Dendritic cell treated with granulocyte-macrophage colony-stimulating factor and Interleukin-4, amounts not matched to agents 40 ng/mL and 50 ng/mL, for 4 days (primary cell): ENCODE results near the gene CTTN.
"Not testable (repeated sequence)": the region's sequence is repeated elsewhere in the genome, so short reads cannot be mapped to it uniquely, and the experiment has no call there.

Experiments
- H3K27ac Mint-ChIP-seq: one replicate; pipeline ENCODE4 v1.8.0; 2022; ENCODE audit warnings: mild to moderate bottlenecking, mixed read lengths
- H3K27me3 Mint-ChIP-seq: one replicate; pipeline ENCODE4 v1.8.0; 2022; ENCODE audit warnings: mild to moderate bottlenecking, mixed read lengths
- H3K36me3 Mint-ChIP-seq: one replicate; pipeline ENCODE4 v1.8.0; 2022; ENCODE audit warnings: low read depth, mixed read lengths
- H3K4me1 Mint-ChIP-seq: one replicate; pipeline ENCODE4 v1.8.0; 2022; ENCODE audit warnings: low read depth, mixed read lengths
- H3K4me3 Mint-ChIP-seq: one replicate; pipeline ENCODE4 v1.8.0; 2022; ENCODE audit warnings: mild to moderate bottlenecking, moderate library complexity, mixed read lengths
- H3K9me3 Mint-ChIP-seq: one replicate; pipeline ENCODE4 v1.8.0; 2022; ENCODE audit warnings: mixed read lengths
- intact Hi-C: fragments of 100-400 bp; cut with micrococcal nuclease; formaldehyde crosslinking; loops from one replicate; pipeline ENCODE4 v1.15.0; 2022

The CTTN gene

GRCh38 chr11:70408326-70408725 is 10.0 kb downstream of the CTTN start:
- H3K36me3 Mint-ChIP-seq, H3K9me3 Mint-ChIP-seq, H3K4me1 Mint-ChIP-seq, intact Hi-C loops, H3K4me3 Mint-ChIP-seq, H3K27ac Mint-ChIP-seq: not testable (repeated sequence)
- peaks cover 92% of the 10 kb centered on the region for H3K27me3 Mint-ChIP-seq

GRCh38 chr11:70409437-70409836 is 11.1 kb downstream of the CTTN start:
- Mint-ChIP-seq H3K27ac (no peak overlapping the region), H3K36me3 (no peaks in the 10 kb centered on the region), H3K4me3 (no peak overlapping the region), H3K4me1 (no peaks in the 10 kb centered on the region), H3K27me3 (peaks cover 95% of the 10 kb centered on the region), H3K9me3 (no peaks in the 10 kb centered on the region)
- intact Hi-C loops = no loop called here

- intact Hi-C loops = no loop called here
- H3K4me1 Mint-ChIP-seq = no peaks in the 10 kb centered on the region
- no peaks in the 10 kb centered on the region for H3K36me3 Mint-ChIP-seq
- no peaks in the 10 kb centered on the region for H3K9me3 Mint-ChIP-seq
- no peak overlapping the region for H3K4me3 Mint-ChIP-seq
- H3K27ac Mint-ChIP-seq = no peak overlapping the region
- peaks cover 95% of the 10 kb centered on the region for H3K27me3 Mint-ChIP-seq
Measured at GRCh38 chr11:70409871-70410270, 11.5 kb downstream of the CTTN start.

DNA sequence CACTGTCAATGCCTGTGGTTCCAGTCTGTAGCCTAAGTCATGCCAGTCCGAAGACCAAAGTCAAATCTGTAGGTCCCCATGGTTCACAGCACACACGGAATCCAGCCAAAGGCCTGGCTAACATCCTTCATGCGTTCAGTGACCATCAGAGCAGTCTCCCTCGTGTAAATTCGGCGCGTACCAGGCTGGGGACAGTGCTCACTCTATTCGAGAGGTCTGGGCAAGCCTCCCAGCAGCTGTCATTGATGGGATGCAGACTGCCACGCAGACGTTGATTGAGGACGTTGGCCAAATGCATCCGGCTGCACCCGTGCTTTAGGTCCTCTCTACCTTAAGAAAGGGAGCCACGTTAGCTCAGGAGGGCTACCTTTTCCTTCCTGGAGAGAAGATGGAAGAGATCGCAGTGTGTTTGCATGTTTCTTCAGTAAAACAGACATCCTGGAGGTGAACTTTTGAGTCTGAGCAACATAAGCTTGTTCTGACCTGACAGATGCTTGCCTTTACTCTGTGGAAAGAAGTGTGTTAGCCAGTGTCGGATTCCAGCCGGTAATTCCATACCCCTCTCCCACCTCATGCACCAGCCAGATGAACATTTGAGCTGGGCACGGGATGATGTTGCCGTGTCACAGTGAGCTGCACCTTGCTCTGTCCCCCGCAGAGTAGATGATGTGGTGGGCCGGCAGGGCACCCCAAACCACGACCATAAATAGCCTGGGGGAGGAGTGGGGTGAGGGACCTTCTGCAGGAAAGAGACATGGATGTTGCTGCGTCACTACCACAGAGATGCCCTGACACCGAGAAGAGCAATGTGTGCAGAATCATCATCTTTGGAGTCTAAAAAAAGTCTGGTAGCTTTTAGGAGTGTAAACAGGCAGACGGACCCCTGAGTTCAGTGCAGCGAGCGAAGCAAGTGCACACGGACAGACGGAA is 12.2 kb downstream of the CTTN start:
- H3K27me3 Mint-ChIP-seq = peaks cover 95% of the 10 kb centered on the region
- intact Hi-C loops = no loop called here

DNA sequence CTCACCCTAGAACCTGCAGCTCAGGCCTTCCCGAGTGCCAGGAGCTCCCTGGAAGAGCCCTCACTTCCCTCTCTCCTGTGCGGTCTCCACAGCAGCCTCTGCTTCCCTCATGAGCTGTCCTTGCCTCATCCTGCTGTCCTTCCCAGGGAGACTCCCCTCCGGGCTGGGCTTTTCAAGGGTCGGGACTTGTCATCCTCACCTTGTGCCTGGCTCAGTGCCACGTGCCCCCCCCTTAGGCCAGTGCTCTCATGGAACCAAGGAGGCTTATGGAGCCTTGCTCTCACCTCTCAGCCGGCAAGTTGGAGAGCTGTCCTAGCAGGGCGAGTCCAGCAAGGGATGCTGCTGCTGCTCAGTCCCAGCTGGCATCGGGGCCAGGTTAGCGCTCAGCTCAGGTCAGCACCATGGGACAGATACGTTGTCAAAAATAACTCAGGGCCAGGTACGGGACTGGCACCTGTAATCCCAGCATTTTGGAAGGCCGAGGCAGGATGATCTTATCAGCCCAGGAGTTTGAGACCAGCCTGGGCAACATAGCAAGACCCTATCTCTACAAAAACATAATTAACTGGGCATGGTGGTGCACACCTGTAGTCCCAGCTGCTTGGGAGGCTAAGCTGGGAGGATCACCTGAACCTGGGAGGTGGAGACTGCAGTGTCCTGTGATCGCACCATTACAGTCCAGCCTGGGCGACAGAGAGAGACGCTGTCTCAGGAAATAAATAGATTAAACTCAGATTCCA is 13.6 kb downstream of the CTTN start:
- Mint-ChIP-seq H3K9me3 (no peaks in the 10 kb centered on the region), H3K27me3 (peaks cover 99% of the 10 kb centered on the region)

More for the DNA sequence above, 12.2 kb downstream of the CTTN start:
- Mint-ChIP-seq H3K4me3 (no peak overlapping the region), H3K4me1 (peaks cover 4% of the 10 kb centered on the region), H3K36me3 (no peaks in the 10 kb centered on the region), H3K27ac (no peak overlapping the region), H3K9me3 (no peaks in the 10 kb centered on the region)

DNA sequence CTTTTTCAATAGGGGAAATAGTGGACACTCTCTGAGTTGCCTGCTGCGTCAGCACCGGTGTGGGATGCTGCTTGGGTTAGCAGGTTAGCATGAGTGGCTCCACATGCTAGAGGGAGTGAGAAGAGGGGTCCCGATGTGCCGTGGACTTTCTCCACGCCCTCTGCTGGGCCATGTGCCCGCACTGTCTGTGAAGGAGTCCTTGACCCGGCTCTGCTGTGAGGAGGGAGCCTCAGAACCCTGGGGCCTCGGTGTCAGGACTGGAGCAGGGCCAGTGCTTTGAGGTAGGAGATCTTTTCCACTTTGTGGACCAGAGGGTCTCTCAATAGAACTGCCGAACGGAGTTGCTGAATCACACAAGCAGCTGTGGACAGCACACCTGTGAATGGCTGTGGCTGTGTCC is 14.8 kb downstream of the CTTN start:
- no peak overlapping the region for H3K4me3 Mint-ChIP-seq
- peaks cover 14% of the 10 kb centered on the region for H3K4me1 Mint-ChIP-seq
- H3K27me3 Mint-ChIP-seq = peaks cover 98% of the 10 kb centered on the region
- H3K36me3 Mint-ChIP-seq = no peaks in the 10 kb centered on the region
- intact Hi-C loops = no loop called here
- no peaks in the 10 kb centered on the region for H3K9me3 Mint-ChIP-seq
- no peak overlapping the region for H3K27ac Mint-ChIP-seq

More for the DNA sequence above, 13.6 kb downstream of the CTTN start:
- no peak overlapping the region for H3K27ac Mint-ChIP-seq
- no peaks in the 10 kb centered on the region for H3K36me3 Mint-ChIP-seq
- H3K4me3 Mint-ChIP-seq = no peak overlapping the region
- intact Hi-C loops = no loop called here
- H3K4me1 Mint-ChIP-seq = peaks cover 14% of the 10 kb centered on the region

- intact Hi-C loops = no loop called here
- H3K36me3 Mint-ChIP-seq = no peaks in the 10 kb centered on the region
- H3K27ac Mint-ChIP-seq = no peak overlapping the region
- H3K9me3 Mint-ChIP-seq = no peaks in the 10 kb centered on the region
- H3K4me1 Mint-ChIP-seq = peaks cover 14% of the 10 kb centered on the region
- H3K4me3 Mint-ChIP-seq = no peak overlapping the region
- H3K27me3 Mint-ChIP-seq = peaks cover 96% of the 10 kb centered on the region
Measured at GRCh38 chr11:70414341-70415100, 16.2 kb downstream of the CTTN start.

DNA sequence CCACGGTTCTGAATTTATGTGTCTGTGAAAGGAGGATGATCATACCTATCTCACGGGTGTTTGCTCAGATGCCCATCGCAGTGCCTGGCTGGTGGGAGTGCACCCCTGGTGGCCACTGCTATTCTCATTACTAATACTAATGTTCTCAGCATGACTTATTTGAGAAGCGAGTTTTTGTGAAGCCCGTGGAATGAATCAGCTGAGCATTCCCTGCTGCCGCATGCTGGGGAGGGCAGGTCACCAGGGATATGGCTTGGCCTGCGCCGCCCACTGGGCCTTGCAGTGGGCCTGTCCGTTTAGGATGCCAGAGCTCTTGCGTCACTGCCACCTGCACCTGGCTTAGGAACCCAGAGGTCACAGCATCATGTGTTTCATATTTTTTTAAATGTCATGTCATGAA is 16.9 kb downstream of the CTTN start:
- H3K4me1 Mint-ChIP-seq = peaks cover 14% of the 10 kb centered on the region
- no peak overlapping the region for H3K4me3 Mint-ChIP-seq
- H3K27ac Mint-ChIP-seq = no peak overlapping the region
- peaks cover 96% of the 10 kb centered on the region for H3K27me3 Mint-ChIP-seq
- intact Hi-C loops = no loop called here
- no peaks in the 10 kb centered on the region for H3K36me3 Mint-ChIP-seq
- no peaks in the 10 kb centered on the region for H3K9me3 Mint-ChIP-seq

- Mint-ChIP-seq H3K27me3 (peaks cover 96% of the 10 kb centered on the region), H3K4me1 (peaks cover 14% of the 10 kb centered on the region), H3K4me3 (no peak overlapping the region), H3K27ac (no peak overlapping the region), H3K9me3 (no peaks in the 10 kb centered on the region), H3K36me3 (no peaks in the 10 kb centered on the region)
- intact Hi-C loops = no loop called here
Measured at GRCh38 chr11:70415642-70416395, 17.5 kb downstream of the CTTN start.

DNA sequence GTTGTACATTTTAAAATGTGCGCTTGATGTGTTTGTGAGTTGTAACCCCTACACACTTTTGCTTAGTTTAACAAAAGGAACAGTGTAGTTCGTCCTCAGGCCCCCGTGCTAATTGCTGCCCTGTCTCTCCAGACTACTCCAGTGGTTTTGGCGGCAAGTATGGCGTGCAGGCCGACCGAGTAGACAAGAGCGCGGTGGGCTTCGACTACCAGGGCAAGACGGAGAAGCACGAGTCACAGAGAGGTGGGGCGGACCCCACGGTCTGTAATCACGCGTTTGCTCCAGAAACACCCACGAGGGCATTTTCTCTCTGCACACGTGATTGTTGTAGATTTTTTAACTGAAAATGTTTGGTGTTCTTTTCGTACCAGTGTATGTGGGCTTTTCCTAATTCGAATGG is 18.6 kb downstream of the CTTN start:
- Mint-ChIP-seq H3K27me3 (peaks cover 96% of the 10 kb centered on the region), H3K4me1 (peaks cover 14% of the 10 kb centered on the region), H3K9me3 (no peaks in the 10 kb centered on the region), H3K36me3 (no peaks in the 10 kb centered on the region), H3K27ac (no peak overlapping the region), H3K4me3 (no peak overlapping the region)
- intact Hi-C loops = no loop called here

DNA sequence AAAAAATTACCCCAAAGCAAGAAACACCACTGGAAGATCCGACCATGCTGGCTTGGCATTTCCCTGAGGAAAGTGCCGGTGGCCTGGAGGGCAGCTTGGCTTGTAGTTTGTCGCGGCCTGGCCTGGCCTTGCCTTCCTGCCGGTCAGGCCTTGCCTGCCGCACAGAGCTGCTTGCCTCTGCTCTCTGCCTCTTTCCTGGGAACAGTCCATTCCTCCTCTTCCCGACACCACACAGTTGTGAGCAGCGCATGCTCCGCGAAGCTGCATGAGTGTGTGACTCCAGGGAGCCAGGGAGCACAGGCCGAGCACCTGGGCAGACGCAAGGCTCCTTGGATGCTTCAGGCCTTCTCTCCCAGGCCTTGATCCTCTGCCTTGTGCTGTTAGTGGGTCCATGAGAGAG is 19.8 kb downstream of the CTTN start:
- Mint-ChIP-seq H3K36me3 (no peaks in the 10 kb centered on the region), H3K27ac (no peak overlapping the region), H3K9me3 (no peaks in the 10 kb centered on the region), H3K27me3 (peaks cover 96% of the 10 kb centered on the region), H3K4me3 (no peak overlapping the region), H3K4me1 (peaks cover 19% of the 10 kb centered on the region)
- intact Hi-C loops = no loop called here

GRCh38 chr11:70419307-70420007 is 21.1 kb downstream of the CTTN start:
- Mint-ChIP-seq H3K4me1 (peaks cover 32% of the 10 kb centered on the region), H3K9me3 (no peaks in the 10 kb centered on the region), H3K36me3 (no peaks in the 10 kb centered on the region), H3K27me3 (peaks cover 96% of the 10 kb centered on the region), H3K27ac (no peak overlapping the region), H3K4me3 (no peak overlapping the region)
- intact Hi-C loops = no loop called here

DNA sequence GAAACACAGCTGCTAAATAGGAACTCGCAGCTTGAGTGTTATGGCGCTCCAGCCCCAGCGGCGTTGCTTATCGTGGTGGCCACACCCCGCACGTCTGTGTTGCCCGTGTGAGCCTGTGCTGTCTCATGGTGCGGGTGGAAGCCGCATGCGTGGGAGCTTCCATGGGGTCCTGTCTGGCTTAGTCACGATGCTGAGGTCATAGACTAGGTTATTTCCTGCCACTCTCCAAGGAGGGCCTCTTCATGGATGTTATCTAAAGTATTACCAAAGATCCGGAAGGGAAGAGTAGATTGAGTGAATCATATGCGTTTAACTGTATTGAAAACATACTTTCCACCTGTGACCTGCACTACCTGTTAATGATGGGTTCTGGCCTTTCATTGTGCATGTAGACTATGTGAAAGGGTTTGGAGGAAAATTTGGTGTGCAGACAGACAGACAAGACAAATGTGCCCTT is 21.7 kb downstream of the CTTN start:
- H3K9me3 Mint-ChIP-seq = no peaks in the 10 kb centered on the region
- H3K4me3 Mint-ChIP-seq = no peak overlapping the region
- no peak overlapping the region for H3K27ac Mint-ChIP-seq
- intact Hi-C loops = no loop called here
- peaks cover 35% of the 10 kb centered on the region for H3K4me1 Mint-ChIP-seq
- H3K27me3 Mint-ChIP-seq = peaks cover 96% of the 10 kb centered on the region
- no peaks in the 10 kb centered on the region for H3K36me3 Mint-ChIP-seq
